Muscle layer of colon (tissue), 2 donors: ENCODE results near the gene PDE1A.

Source experiments
- H3K27ac ChIP-seq: one replicate; pipeline ENCODE4 v1.7.0; 2013; ENCODE audit warnings: low read depth, mild to moderate bottlenecking, low read length, moderate library complexity
- H3K27me3 ChIP-seq, 2 donors: one replicate each; pipeline ENCODE4 v1.7.0; 2013; ENCODE audit warnings: low read length in 2 of 2, mild to moderate bottlenecking in 2 of 2; ENCODE audit not compliant: insufficient read depth in 2 of 2, control insufficient read depth in 1 of 2
- H3K36me3 ChIP-seq: one replicate; pipeline ENCODE4 v1.7.0; 2013; ENCODE audit warnings: mild to moderate bottlenecking, low read length; ENCODE audit not compliant: insufficient read depth
- H3K4me1 ChIP-seq: one replicate; pipeline ENCODE4 v1.7.0; 2013; ENCODE audit warnings: mild to moderate bottlenecking, low read length; ENCODE audit not compliant: insufficient read depth
- H3K4me3 ChIP-seq, 2 donors: one replicate each; pipeline ENCODE4 v1.7.0; 2013; ENCODE audit warnings: low read length in 2 of 2, low read depth in 1 of 2, mild to moderate bottlenecking in 1 of 2, moderate library complexity in 1 of 2
- H3K9ac ChIP-seq: one replicate; pipeline ENCODE4 v1.7.0; 2013; ENCODE audit warnings: low read length
- H3K9me3 ChIP-seq: one replicate; pipeline ENCODE4 v1.7.0; 2013; ENCODE audit warnings: mild to moderate bottlenecking, low read length
- donor health status: abdominal sarcoma.
- donor health status: Adenocarcinoma of cecum.

The PDE1A gene

DNA sequence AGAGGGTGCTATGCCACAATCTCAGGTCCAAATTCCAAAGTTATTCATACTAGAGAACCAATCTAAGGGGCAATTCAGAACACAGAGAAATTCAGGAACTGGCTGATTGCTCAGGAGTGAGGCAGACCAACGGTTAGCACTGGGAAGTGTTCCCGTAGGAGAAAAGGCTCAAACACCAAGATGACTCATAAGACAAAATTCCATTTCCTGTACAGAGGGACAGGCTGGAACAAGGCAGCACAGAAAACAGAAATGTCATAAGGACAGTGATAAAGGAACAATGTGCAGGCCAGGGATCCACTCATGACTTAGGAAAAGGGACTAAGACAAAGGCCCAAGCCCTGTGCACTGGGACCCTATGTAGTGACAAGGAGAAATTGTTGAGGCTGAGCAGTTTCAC lies 54.2 kb downstream of the PDE1A start:
- Histone ChIP-seq H3K9ac (peak overlapping the region; percentile 4), H3K9me3 (no peaks in the 10 kb centered on the region), H3K4me3 (no peak overlapping the region), H3K27me3 (no peaks in the 10 kb centered on the region), H3K4me1 (peaks cover 10% of the 10 kb centered on the region), H3K27ac (peak overlapping the region; percentile 27), H3K36me3 (no peaks in the 10 kb centered on the region)

DNA sequence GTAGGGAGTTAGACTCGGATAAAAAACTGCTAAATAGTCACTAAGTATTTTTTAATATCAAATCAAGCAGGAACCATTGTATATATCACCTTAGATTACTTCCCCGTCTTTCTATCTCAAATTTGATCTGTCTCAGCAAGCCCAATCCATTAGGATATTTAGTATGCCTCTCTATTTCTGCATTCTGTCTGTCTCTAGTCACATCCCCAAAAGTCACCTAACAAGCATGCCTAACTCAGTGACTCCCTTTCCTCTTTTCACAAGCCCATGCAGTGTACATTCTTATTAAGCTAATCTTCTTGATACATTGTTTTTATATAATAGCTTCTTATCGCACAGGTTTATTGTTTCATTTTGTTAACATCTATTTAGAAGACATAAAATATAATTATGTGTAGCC lies 57.8 kb downstream of the PDE1A start:
- Histone ChIP-seq H3K36me3 (no peaks in the 10 kb centered on the region), H3K4me1 (peaks cover 10% of the 10 kb centered on the region), H3K4me3 (no peak overlapping the region), H3K9ac (no peak overlapping the region), H3K27ac (no peak overlapping the region), H3K9me3 (no peaks in the 10 kb centered on the region), H3K27me3 (no peaks in the 10 kb centered on the region)

DNA sequence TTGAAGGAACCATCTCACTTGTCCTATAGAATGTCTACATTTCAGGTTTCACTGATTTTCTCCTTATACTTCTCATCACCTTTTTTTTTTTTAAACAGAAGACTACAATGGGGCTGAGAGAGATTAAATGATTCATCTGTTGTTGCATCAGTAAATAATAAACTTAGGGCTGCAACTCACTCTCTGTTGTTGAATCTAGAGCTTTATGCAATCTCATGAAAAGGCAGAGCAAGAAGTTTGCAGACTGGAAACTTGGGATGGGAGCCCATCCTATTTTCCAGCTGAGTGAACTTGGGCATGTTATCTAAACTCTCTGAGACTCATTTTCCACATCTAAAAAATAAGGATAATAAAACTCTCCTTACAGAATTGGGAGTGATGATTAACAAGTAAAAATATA lies 58.4 kb downstream of the PDE1A start:
- Histone ChIP-seq H3K36me3 (no peaks in the 10 kb centered on the region), H3K27ac (no peak overlapping the region), H3K4me3 (no peak overlapping the region), H3K27me3 (no peaks in the 10 kb centered on the region), H3K9me3 (no peaks in the 10 kb centered on the region), H3K9ac (no peak overlapping the region), H3K4me1 (peaks cover 10% of the 10 kb centered on the region)

DNA sequence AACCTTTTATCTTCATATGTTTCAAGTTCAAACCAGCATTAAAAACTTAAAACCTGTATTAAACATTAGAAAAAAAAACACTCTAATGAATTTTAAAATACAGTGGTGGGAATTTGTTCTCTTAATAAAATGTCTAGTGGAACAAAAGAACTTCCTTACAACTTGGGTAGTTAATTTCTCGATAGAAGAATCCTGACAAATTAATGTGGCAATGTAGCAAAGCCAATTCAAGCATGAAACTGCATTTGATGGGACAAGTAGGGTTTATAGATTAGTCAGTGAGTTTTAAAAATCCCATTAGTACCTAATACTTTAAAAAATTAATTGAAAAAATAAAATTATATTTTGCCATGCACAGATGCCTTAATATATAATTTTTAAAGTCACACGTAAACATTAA lies 59.4 kb downstream of the PDE1A start:
- Histone ChIP-seq H3K4me1 (peaks cover 2% of the 10 kb centered on the region), H3K27me3 (no peaks in the 10 kb centered on the region), H3K9me3 (no peaks in the 10 kb centered on the region), H3K36me3 (no peaks in the 10 kb centered on the region), H3K27ac (no peak overlapping the region), H3K9ac (no peak overlapping the region), H3K4me3 (no peak overlapping the region)

DNA sequence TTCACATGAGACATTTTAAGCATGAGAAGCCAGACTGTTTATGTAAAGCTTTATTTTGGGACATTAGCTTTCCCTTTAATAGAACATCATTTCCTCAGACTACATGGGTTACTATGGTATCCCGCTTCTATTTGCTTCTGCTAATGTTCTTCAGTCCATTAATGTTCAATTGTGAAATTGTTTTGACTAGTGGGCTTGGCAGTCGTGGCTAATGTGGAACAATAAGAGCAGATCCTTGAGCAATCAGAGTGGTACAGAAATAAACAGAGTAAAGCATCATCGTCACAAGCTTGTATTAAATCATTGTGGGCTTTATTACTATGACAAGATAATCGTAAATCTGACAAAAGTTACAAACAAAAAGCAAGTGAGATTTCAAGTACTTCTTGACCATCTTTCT lies 60.2 kb downstream of the PDE1A start:
- Histone ChIP-seq H3K4me1 (no peaks in the 10 kb centered on the region), H3K4me3 (no peak overlapping the region), H3K36me3 (no peaks in the 10 kb centered on the region), H3K9ac (no peak overlapping the region), H3K27me3 (no peaks in the 10 kb centered on the region), H3K9me3 (no peaks in the 10 kb centered on the region), H3K27ac (no peak overlapping the region)

DNA sequence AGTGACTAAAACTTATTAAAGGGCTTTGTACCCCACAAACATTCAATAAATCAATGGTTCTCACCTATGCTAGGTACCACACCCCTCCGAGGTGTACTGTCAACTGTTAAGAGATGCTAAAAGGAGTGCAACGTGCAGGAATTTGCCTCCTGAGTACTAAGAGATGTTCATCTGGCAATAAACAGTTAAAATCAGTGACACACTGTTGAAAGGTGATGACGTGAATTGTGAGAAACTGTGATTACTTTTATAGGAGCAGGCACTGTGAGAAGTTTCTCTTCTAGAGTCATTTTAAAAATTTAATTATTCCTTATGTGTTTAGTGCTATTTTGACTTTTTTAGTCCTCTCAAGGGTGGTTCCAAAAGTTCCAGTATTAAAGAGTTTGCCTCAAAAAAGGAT lies 61.0 kb downstream of the PDE1A start:
- Histone ChIP-seq H3K27ac (no peak overlapping the region), H3K4me3 (no peak overlapping the region)

DNA sequence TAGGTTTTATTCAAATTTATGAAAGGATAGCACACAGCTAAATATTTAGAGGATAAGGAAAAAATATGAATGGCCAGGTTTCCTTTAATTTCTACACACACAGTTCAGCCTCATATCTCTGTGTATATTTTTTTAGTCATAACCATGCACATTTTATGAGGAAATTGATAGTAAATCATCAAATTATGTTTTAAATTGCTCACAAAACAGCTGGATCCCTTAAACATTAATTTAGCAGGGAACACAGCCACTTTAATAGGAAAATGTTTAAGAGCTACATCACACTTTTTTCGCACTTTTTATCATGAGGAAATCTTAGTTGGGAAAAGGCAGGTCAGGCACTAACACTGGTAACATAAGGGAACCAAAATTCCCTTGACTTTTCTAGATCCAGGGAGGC lies 65.4 kb downstream of the PDE1A start:
- no peaks in the 10 kb centered on the region for H3K9me3 ChIP-seq
- H3K4me1 ChIP-seq = peaks cover 20% of the 10 kb centered on the region
- H3K27ac ChIP-seq = no peak overlapping the region
- no peaks in the 10 kb centered on the region for H3K36me3 ChIP-seq
- H3K4me3 ChIP-seq = no peak overlapping the region
- no peak overlapping the region for H3K9ac ChIP-seq
- H3K27me3 ChIP-seq = no peaks in the 10 kb centered on the region

More for the DNA sequence above, 61.0 kb downstream of the PDE1A start:
- H3K9me3 ChIP-seq = no peaks in the 10 kb centered on the region
- H3K4me1 ChIP-seq = peaks cover 4% of the 10 kb centered on the region
- H3K27me3 ChIP-seq = no peaks in the 10 kb centered on the region
- no peaks in the 10 kb centered on the region for H3K36me3 ChIP-seq
- H3K9ac ChIP-seq = no peak overlapping the region

DNA sequence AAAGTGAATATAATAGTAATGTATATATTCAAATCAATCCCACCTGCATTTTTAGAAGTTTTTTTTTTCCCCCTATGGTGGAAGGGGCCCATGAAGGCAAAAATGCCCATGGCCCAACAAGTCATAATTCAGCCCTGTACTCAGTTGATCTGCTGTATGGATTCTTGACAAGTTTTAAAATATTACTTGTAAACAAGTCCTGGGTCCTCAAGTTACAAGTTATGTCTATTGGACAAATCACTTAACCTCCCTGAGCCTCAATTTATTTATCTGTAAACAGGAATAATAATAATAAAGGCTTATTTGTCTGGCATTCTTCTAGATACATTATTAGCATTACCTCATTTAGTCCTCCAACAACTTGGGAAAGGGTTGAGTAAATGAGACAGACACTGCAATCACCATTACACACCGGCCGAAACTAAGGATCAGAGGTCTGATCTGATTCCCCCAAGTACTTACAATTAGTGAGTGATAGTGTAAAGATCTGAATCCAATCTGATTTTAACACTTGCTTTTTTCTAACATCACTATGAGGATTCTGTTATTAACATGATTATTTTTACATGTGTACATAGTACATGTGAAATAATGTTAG lies 66.1 kb downstream of the PDE1A start:
- Histone ChIP-seq H3K27ac (peak overlapping the region; percentile 32), H3K9ac (no peak overlapping the region), H3K4me1 (peaks cover 20% of the 10 kb centered on the region), H3K36me3 (no peaks in the 10 kb centered on the region), H3K27me3 (no peaks in the 10 kb centered on the region), H3K9me3 (no peaks in the 10 kb centered on the region), H3K4me3 (no peak overlapping the region)

DNA sequence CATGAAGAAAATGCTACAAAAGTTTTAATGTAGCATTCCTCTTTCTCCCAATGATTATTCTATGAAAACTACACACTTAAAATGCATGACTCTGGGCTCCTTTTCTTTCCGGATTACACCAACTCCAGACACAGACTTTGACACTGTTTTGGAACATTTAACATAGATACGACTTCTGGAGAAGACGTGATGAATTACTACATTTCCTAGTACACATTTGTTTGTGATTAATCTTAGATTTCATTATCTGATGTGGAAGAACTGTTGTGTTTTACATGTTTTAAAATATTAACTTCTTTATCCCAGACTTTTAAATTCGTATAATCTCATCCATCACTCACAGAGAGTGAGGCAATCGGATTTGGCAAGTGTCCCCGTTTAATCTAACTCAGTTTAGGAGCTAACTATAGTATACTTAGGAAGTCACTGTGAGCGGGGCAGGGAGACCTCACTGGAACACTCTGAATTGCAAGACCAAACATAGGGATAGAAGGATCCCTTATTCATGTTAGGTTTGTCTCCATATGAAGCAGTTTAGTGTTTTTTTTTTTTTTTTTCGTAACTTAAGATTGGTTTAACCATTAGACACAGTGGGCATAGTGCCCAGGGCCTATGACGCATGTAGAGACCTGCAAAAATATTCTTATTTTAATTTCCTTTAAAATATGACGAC lies 66.7 kb downstream of the PDE1A start:
- Histone ChIP-seq H3K4me3 (no peak overlapping the region), H3K27ac (peak overlapping the region; percentile 3)

DNA sequence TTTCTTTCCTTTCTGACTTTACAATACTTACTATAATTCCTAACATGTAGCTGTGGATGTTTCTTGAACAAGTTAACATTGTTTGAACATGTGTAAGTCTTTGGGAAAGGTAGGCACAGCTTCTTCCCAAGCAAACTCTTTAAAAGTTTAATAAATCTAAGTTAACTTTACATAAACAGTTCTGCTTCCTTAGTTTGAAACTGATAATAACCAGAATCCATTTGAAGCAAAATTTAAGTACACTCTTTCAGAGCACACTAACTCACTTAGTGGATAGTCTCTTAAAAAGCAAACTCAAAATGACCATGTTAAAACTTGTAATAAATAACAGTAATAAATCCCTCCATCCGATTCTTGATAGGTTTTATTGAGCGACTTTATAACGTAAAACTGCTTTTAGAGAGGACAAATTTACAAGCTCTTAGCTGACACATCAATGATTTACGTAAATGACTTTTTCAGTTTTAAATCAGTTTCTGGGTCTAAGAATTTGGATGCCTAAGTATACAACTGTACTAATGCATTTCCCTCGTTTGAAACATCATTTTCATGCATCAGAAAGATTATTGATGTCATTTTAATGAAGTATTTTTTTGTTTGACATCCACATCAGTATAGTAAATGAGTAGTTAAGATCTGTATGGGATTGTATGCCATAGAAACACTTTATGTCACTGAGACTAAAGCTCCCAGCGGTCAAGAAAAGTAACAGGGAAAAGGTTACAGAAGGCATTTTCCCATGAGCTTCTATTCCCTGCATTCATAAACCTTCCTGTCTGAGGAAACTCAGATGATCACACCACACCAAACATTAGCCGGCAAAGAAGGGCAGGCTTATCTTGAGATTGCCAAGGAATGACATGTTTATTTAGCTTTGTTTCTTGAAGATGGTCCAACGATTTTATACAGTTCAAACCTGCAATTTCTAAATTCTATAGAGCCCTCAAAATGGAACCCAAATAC lies 67.5 kb downstream of the PDE1A start:
- Histone ChIP-seq H3K4me1 (peaks cover 20% of the 10 kb centered on the region), H3K9ac (no peak overlapping the region), H3K27me3 (no peaks in the 10 kb centered on the region), H3K9me3 (no peaks in the 10 kb centered on the region), H3K36me3 (no peaks in the 10 kb centered on the region), H3K4me3 (no peak overlapping the region), H3K27ac (peak overlapping the region; percentile 20)

More for the DNA sequence above, 66.7 kb downstream of the PDE1A start:
- Histone ChIP-seq H3K36me3 (no peaks in the 10 kb centered on the region), H3K9ac (no peak overlapping the region), H3K4me1 (peaks cover 20% of the 10 kb centered on the region), H3K9me3 (no peaks in the 10 kb centered on the region), H3K27me3 (no peaks in the 10 kb centered on the region)

DNA sequence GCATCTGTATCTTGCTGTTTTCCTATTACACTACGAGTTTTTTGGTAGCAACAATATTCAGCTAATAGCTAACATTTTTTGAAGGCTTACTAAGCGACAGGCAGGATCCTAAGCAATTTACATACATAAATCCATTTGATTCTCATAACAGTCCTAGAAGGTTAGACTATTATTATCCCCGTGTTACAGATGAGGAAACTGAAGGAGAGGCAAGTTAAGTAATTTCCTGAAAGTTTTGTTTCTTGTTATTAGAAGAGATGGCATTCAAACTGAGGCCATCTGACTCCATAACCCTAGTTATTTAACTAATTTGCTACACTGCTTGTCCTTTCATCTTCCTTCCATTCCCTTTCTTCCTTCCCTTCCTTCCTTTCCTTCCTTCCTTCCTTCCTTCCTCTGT lies 68.2 kb downstream of the PDE1A start:
- no peak overlapping the region for H3K9ac ChIP-seq
- peaks cover 20% of the 10 kb centered on the region for H3K4me1 ChIP-seq
- H3K27ac ChIP-seq = peak overlapping the region; percentile 20
- H3K36me3 ChIP-seq = no peaks in the 10 kb centered on the region
- no peaks in the 10 kb centered on the region for H3K9me3 ChIP-seq
- no peak overlapping the region for H3K4me3 ChIP-seq
- H3K27me3 ChIP-seq = no peaks in the 10 kb centered on the region
